ENCODE measurements around the gene WWOX. TPM values are rescaled to one million over a fixed set of nuclear protein-coding genes. Genes with fewer than 3 reads are reported as not detected.

Gene WWOX
- polyA plus RNA-seq, 1 donor (not counting 4 experiments of a cell fraction or from before 2014, with no cell fraction given): 5.1 TPM

DNA sequence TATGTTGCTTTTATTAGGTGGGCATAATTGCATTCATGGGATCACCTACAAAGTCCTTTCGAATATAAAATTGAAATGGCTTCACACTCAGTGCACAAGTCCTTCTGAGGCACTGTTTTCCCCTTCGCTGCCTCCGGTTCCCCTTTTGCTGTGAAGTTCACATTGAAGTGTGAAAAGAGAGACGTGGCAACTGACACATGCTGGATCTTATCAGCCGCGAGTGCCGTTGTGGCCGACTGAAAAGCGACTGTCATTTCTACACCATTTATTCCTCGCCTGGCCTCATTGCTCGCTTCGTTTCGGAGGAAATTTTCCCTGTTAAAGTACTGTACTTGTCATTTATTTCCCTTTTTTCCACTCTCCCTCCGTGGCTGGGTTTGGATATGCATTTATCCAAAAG is 1077.6 kb downstream of the WWOX start:
- H3K9me3 ChIP-seq (ENCODE audit: control insufficient read depth, low read depth, low read length): no peaks in the 10 kb centered on the region
- no peak for TF ChIP-seq EZH2 (IDR thresholded peaks at IDR 0.05; ENCODE audit: low read length)
- TF ChIP-seq, protein P1, sequence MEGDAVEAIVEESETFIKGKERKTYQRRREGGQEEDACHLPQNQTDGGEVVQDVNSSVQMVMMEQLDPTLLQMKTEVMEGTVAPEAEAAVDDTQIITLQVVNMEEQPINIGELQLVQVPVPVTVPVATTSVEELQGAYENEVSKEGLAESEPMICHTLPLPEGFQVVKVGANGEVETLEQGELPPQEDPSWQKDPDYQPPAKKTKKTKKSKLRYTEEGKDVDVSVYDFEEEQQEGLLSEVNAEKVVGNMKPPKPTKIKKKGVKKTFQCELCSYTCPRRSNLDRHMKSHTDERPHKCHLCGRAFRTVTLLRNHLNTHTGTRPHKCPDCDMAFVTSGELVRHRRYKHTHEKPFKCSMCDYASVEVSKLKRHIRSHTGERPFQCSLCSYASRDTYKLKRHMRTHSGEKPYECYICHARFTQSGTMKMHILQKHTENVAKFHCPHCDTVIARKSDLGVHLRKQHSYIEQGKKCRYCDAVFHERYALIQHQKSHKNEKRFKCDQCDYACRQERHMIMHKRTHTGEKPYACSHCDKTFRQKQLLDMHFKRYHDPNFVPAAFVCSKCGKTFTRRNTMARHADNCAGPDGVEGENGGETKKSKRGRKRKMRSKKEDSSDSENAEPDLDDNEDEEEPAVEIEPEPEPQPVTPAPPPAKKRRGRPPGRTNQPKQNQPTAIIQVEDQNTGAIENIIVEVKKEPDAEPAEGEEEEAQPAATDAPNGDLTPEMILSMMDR (optimal IDR thresholded peaks at IDR 0.05 in 1 of 3, IDR thresholded peaks at IDR 0.05 in 1 of 3, conservative IDR thresholded peaks at IDR 0.05 in 1 of 3; ENCODE audit: extremely low read depth in 1 of 3, insufficient read depth in 2 of 3, low read length in 3 of 3): no peak
- FAIRE-seq: no peak
- no peaks in the 10 kb centered on the region for H3K79me2 ChIP-seq (ENCODE audit: control insufficient read depth, insufficient read depth, low read length)
- H3K27me3 ChIP-seq (ENCODE audit: control insufficient read depth, extremely low read depth, insufficient read depth, low read length): no peaks in the 10 kb centered on the region
- H3K4me2 ChIP-seq (ENCODE audit: control insufficient read depth, extremely low read depth, insufficient read depth, low read depth, low read length): no peak overlapping the region
- no peak overlapping the region for H3K9ac ChIP-seq (ENCODE audit: control insufficient read depth, extremely low read depth, insufficient read depth, low read length)
- no peak overlapping the region for H3K4me3 ChIP-seq (ENCODE audit: control insufficient read depth in 2 of 3, extremely low read depth in 1 of 3, insufficient read depth in 2 of 3, low read depth in 1 of 3, low read length in 3 of 3)
- no peak overlapping the region for H3K27ac ChIP-seq (ENCODE audit: control insufficient read depth, insufficient read depth, low read length)
- H3K4me1 ChIP-seq (ENCODE audit: control insufficient read depth, extremely low read depth, insufficient read depth, low read length): peaks cover 4% of the 10 kb centered on the region
- no peak overlapping the region for H2AFZ ChIP-seq (ENCODE audit: control insufficient read depth, low read length)
- no peaks in the 10 kb centered on the region for H4K20me1 ChIP-seq (ENCODE audit: control insufficient read depth, extremely low read depth, insufficient read depth, low read length)
- H3K36me3 ChIP-seq (ENCODE audit: control insufficient read depth in 2 of 2, extremely low read depth in 1 of 2, insufficient read depth in 2 of 2, low read length in 2 of 2): no peaks in the 10 kb centered on the region
- dilution Hi-C loops (cut with MboI; ENCODE audit: extremely low pct_ligation_motif_present, low sequenced_read_pairs): no loop called here
- no peaks in the 10 kb centered on the region for H3K9me1 ChIP-seq (ENCODE audit: control insufficient read depth, extremely low read depth, insufficient read depth, low read length)
- no peak for DNase-seq (ENCODE audit: low read depth, low spot score)

DNA sequence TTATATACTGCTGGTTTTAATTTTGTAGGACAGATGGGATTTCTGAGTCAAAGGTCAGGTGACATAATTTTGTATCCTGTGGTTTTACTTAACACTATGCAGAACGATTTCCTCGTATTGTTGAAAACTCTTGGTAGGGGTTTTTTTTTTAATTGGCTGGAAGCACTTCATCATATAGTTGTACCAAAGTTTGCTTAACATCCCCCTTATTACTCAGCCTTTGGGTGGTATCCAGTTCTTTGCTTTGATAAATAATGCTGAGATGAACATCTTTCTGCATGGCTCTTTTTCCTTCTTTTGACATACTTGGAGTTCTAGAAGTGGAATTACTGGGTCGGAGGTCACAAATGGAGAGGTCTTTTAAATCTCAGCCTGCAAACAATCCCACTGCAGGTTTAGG is 1082.0 kb downstream of the WWOX start:
- DNase-seq (ENCODE audit: low read depth, low spot score): no peak
- Histone ChIP-seq H3K4me1 (ENCODE audit: control insufficient read depth, extremely low read depth, insufficient read depth, low read length) (peaks cover 4% of the 10 kb centered on the region), H3K4me3 (ENCODE audit: control insufficient read depth in 2 of 3, extremely low read depth in 1 of 3, insufficient read depth in 2 of 3, low read depth in 1 of 3, low read length in 3 of 3) (no peak overlapping the region), H3K27me3 (ENCODE audit: control insufficient read depth, extremely low read depth, insufficient read depth, low read length) (no peaks in the 10 kb centered on the region), H2AFZ (ENCODE audit: control insufficient read depth, low read length) (no peak overlapping the region), H3K79me2 (ENCODE audit: control insufficient read depth, insufficient read depth, low read length) (no peaks in the 10 kb centered on the region), H3K9me1 (ENCODE audit: control insufficient read depth, extremely low read depth, insufficient read depth, low read length) (no peaks in the 10 kb centered on the region), H4K20me1 (ENCODE audit: control insufficient read depth, extremely low read depth, insufficient read depth, low read length) (no peaks in the 10 kb centered on the region), H3K4me2 (ENCODE audit: control insufficient read depth, extremely low read depth, insufficient read depth, low read depth, low read length) (no peak overlapping the region), H3K9me3 (ENCODE audit: control insufficient read depth, low read depth, low read length) (no peaks in the 10 kb centered on the region), H3K36me3 (ENCODE audit: control insufficient read depth in 2 of 2, extremely low read depth in 1 of 2, insufficient read depth in 2 of 2, low read length in 2 of 2) (no peaks in the 10 kb centered on the region), H3K27ac (ENCODE audit: control insufficient read depth, insufficient read depth, low read length) (no peak overlapping the region), H3K9ac (ENCODE audit: control insufficient read depth, extremely low read depth, insufficient read depth, low read length) (no peak overlapping the region)
- dilution Hi-C loops (cut with MboI; ENCODE audit: extremely low pct_ligation_motif_present, low sequenced_read_pairs): no loop called here
- TF ChIP-seq EZH2 (IDR thresholded peaks at IDR 0.05; ENCODE audit: low read length): no peak
- TF ChIP-seq, protein P1 (optimal IDR thresholded peaks at IDR 0.05 in 1 of 3, IDR thresholded peaks at IDR 0.05 in 1 of 3, conservative IDR thresholded peaks at IDR 0.05 in 1 of 3; ENCODE audit: extremely low read depth in 1 of 3, insufficient read depth in 2 of 3, low read length in 3 of 3): no peak
- FAIRE-seq: no peak

Data from keratinocyte (primary cell).